Measurements from ENCODE around the gene MORN1.

- TF ChIP-seq CTCF (IDR thresholded peaks at IDR 0.05; ENCODE audit: low read length) (no peak), EZH2 (optimal IDR thresholded peaks at IDR 0.05; ENCODE audit: low read depth, low read length) (no peak)
Measured at GRCh38 chr1:2283371-2283990, 107.9 kb downstream of the MORN1 start.

Measured in MM.1S (cell line).